Measurements from ENCODE around the gene RIMS4.

RIMS4 gene

DNA sequence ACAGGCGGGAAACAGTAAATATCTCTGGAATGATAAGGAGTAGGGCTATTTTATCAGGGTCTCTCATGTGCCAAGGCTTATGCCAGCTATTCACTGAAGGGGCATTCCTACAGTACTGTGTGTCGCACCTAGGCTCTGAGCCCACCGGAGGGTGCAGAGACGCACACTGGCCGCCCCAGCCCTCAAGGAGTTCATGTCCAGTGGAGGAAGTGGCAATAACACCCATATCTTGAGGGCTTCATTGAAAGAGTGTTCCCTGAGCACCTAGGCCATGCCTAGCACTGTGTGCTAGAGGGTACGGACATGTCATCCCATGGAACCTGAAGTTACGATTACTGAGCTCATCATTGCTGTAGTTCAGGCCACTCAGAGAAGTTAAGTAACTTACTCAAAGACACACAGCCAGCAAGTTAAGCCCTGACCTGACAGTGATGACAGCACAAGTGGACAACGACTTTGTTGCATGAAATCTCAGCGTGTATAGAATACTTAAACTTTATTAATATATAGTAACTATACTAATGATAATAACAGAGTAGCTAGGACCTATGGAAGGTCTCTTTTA lies 86.5 kb downstream of the RIMS4 start:
- H3K4me3 ChIP-seq (ENCODE audit: low read depth, low read length): no peak overlapping the region

DNA sequence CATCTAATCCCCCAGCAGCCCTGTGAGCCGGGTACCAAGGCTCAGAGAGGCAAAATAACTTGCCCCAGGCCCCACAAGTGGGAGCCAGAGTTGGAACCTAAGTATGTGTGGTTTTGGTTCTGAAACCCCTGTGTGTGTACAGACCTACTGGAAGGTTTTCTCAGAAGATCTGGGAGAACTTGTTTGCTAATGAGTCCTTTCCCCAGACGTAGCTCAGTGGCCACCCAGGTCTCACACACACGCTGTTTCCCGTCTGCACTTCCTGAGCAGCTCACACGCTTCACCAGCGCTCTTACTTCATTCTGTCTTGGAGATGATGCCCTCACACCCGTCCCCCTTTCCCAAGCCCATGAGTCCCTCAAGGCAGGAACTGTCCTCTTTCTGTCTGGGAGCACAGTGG lies 87.0 kb downstream of the RIMS4 start:
- H3K4me3 ChIP-seq (ENCODE audit: low read depth, low read length): no peak overlapping the region

DNA sequence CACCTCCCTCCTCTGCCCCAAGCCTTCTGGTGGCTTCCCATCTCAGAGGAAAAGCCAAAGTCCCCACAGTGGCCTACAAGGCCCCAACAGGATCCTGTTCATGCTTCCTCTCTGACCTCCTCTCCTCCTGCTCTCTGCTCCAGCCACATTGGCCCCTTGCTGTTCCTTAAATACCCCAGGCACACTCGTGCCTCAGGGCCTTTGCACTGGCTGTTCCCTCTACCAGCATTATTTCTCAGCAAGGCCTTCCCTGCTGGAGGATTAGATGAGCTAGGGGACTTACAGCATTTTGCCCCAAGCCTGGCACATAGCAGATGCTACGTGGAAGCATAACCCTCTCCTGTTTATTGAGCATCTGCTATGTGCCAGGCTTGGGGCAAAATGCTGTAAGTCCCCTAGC lies 87.4 kb downstream of the RIMS4 start:
- no peak overlapping the region for H3K4me3 ChIP-seq (ENCODE audit: low read depth, low read length)

DNA sequence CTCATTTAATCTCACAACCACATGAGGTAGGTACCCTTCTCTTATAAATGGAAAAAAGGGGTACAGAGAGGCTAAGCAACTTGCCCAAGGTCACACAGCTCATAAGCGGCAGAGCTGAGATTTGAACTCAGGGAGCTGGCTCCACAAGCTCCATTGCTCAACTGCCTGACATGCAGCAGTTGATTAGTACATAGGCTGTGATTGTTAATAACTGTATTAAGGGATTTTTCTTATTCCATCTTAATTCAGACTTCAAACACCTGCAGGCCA lies 88.6 kb downstream of the RIMS4 start:
- no peak overlapping the region for H3K4me3 ChIP-seq (ENCODE audit: low read depth, low read length)

- no peak overlapping the region for H3K4me3 ChIP-seq (ENCODE audit: low read depth, low read length)
Measured at GRCh38 chr20:44720997-44721784, 89.2 kb downstream of the RIMS4 start.

DNA sequence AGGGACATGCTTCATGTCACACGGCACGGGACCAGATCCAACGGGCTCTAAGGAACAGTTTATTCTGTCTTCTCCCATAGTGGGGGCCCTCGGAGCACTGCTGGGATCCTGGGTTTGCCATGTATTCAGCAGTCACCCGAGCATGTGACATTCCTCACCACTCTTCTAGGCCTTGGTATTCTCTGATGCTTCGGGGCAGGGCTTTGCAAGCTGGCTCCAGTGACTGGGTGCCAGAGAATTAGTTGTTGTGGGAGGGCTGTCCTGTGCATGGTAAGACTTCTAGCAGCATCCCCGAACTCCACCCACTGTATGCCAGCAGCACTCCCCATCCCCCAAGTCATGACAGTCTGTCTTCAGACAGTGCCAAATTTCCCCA lies 89.7 kb downstream of the RIMS4 start:
- no peak overlapping the region for H3K4me3 ChIP-seq (ENCODE audit: low read depth, low read length)

DNA sequence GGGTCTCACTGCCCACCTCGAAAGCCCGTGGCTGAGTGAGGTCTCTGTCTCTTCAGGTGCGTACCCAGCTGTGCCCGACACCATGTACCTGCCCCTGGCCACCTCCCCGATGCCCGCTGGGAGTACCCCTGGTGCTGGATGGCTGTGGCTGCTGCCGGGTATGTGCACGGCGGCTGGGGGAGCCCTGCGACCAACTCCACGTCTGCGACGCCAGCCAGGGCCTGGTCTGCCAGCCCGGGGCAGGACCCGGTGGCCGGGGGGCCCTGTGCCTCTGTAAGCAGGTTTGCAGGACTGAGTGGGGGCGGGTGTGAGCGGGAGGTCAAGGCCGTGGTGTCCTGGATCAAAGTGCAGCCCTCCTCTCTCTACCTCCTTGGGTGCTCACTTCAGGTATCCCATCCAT lies 90.5 kb downstream of the RIMS4 start:
- H3K4me3 ChIP-seq (ENCODE audit: low read depth, low read length): no peak overlapping the region

- no peak overlapping the region for H3K4me3 ChIP-seq (ENCODE audit: low read depth, low read length)
Measured at GRCh38 chr20:44717986-44718385, 92.4 kb downstream of the RIMS4 start.

- no peak overlapping the region for H3K4me3 ChIP-seq (ENCODE audit: low read depth, low read length)
Measured at GRCh38 chr20:44716309-44717106, 93.8 kb downstream of the RIMS4 start.

DNA sequence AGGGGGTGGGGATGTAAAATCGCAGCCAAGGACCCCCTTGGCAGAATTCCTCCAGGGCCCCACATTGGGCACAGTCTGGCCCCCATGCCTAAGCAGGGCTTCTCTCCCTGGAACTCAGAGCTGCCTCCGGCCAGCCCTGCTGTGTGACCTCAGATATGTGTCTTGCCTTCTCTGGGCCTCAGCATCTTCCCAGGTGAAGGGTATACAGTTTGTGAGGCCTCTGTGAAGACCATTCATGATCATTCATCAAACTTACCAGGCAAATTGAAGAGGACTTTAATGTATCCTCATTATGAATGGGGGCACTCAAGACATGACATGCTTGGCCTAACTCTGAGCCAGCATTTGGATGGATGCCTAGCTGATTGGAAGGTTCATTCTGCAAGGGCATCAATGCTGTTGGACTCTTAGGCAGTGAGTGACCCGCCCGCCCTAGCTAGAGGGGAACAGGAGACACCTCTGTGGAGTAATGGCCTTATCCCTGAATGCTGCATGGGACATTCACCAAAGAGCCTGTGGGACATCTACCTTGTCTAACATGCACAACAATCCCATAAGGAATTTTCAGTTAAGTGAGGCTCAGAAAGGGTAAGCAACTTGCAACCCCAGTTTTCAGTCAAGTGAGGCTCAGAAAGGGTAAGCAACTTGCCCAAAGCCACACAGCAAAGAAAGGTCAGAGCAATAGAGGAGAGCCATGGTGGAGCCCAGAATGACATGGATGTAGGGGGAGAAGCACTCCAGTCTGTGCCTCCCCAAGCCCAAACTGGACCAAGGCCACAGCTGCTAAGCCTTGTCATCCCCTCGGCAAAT lies 94.6 kb downstream of the RIMS4 start:
- no peak overlapping the region for H3K4me3 ChIP-seq (ENCODE audit: low read depth, low read length)

- H3K4me3 ChIP-seq (ENCODE audit: low read depth, low read length): no peak within 1 kb of the TSS
Measured at GRCh38 chr20:44714701-44715498, 95.4 kb downstream of the RIMS4 start, which contains the start of gene CCN5. Gene CCN5, plus strand, starts transcription at chr20:44715369. Its CDS starts 22 bp downstream, at chr20:44715391.

DNA sequence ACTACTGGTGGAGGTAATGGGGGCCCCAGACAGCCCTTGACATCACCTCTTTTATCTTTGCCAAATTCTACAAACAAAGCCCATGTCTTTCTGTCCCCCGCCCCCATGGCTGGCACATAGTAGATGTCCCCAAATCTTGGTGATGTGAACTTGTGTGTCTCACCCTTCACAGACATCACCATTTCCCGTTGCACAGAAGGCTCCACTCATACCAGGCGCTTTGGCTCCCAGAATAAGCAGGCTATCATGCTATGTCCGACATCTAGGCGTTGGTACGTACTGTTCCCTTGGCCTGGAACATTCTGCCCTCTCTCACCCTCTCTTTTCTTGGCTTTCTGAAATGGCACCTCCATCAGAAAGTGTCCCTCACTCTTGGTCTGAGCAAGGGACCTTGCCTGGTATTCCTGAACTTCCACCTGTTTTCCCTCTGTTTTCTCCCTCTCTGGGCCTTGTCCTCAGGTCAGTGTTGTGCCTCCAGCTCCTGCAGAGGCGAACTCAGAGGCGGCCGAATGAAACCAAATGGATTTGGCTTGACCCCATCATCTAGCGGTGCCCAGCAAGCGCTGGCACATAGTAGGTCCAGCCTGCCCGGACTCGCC lies 96.1 kb downstream of the RIMS4 start:
- H3K4me3 ChIP-seq (ENCODE audit: low read depth, low read length): no peak overlapping the region

DNA sequence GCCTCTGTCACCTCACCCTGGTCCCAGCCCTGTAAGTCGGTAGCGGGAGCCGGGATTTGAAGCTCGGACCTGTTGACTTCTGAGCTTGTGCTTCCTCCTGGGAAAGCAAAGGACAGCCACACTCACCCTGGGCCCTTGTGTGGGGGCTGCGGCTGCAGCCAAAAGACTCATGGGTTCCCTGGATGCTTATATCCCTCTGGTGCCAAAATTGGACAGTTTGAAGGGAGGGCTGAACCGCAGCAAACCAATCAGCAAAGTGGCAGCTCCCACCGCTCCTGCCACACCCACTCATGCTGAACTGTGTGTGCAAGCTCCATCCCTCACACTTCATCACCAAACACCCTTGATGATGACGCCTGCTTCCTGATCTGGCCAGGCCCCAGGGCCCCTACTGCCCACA lies 99.1 kb downstream of the RIMS4 start:
- no peak overlapping the region for H3K4me3 ChIP-seq (ENCODE audit: low read depth, low read length)

DNA sequence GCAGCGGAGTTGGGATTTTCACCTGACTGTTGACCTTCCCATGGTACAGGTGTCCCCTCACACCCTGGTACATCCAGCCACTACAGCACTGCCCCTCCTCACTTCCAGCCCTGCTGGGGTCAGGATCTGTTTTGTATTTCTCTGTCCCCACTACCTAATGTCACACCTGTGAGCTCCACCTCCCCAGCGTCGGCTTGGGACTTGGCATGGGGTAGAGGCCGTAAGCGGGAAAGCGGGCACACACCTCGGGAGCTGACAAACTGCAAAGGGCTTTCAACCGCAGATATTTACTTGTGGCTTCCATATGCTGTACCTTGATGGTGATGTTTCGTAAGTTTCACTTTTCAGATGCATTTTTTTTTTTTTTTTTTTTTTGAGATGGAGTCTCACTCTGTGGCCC lies 100.5 kb downstream of the RIMS4 start:
- no peak overlapping the region for H3K4me3 ChIP-seq (ENCODE audit: low read depth, low read length)

- no peak overlapping the region for H3K4me3 ChIP-seq (ENCODE audit: low read depth, low read length)
Measured at GRCh38 chr20:44709380-44709779, 101.0 kb downstream of the RIMS4 start.

DNA sequence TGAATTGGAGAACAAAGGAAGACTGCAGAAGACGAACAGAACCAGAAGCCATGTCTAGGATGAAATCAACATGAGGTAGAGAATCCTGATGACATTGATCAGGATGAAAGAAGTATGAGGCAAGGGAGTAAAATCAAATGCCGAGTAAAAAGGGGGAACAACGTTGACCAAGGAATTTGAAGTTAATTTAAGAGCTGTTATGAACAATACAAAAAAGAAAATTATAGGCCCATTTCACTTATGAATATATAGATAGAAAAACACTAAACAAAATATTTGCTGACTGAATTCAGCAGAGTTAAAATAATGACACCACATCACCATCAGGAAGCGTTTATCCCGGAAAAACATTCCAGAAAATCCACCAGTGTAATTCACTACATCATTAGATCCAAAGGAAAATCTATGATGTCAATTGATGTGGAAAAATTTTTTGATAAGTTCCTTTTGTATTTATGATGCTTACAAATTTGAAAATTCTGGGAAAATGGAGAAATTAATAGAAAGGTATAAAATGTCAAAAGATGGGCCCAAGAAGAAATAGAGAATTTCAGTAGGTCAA lies 103.2 kb downstream of the RIMS4 start:
- no peak overlapping the region for H3K4me3 ChIP-seq (ENCODE audit: low read depth, low read length)

DNA sequence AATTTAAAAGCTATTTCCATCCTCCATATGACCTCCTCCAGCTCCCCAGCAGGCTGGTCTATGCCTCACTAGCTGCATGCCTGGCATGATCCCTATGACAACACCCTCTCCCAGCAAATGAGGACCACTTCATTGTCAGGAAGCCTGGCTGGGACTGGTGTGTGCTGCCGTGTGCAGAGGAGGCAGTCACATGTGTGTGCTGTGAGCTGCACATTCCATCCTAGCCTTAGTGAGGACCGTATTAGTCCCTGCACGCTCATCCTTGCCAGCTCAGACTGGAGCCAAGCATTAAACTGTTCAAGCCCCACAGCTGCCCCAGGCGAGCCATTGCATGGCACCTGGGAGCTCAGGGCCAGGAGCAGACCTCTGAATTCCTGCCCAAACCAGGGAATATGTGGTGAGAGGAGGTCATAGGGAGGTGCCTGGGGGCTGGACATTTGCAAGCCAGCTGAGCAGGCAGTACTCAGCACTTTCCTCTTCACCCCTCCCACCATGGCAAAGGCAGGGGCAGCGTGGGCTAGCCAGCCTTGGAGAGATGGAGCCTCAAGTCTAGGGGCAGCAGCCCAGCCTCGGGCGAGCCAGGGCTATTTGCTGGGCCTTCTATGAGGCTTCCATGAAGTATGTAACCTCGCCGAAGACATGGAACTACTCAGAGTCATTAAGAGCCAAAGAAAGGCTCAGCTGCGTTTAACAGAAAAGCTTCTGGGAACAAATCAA lies 103.9 kb downstream of the RIMS4 start:
- H3K4me3 ChIP-seq (ENCODE audit: low read depth, low read length): no peak overlapping the region

DNA sequence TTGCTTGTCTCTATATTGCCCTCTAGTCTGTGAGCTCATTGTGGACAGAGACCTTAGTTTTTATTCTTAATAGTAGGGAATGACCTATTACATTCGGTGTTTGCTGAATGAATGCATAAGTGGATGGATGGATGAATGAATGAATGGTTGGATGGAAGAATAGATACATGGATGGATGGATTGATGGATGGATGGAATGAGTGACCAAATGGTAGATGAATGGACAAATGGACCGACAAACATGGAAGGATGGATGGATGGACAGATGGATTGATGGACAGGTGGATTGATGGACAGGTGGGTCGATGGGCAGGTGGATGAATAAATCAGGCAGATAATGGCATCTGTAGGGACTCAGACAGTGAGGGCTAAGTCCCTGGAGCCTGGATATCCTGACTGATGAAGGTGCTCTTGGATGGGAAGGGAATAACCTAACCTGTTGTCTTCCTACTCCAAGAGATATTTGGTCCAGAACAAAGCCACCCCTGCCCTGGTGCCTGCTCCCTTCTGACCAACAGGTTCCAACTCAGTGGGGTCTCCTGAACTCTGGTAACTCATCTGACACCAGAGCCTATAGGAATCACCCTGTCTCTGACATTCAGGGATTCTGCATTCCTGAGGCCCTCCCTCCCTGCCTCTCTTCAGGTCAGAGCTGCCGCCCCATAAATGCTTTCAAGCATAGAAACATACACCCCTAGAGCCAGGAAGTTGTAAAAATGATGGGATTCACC lies 104.8 kb downstream of the RIMS4 start:
- no peak overlapping the region for H3K4me3 ChIP-seq (ENCODE audit: low read depth, low read length)

- H3K4me3 ChIP-seq (ENCODE audit: low read depth, low read length): no peak overlapping the region
Measured at GRCh38 chr20:44704551-44704971, 105.8 kb downstream of the RIMS4 start.

All from iPS-11a (cell line).